HG02610 (cell line): Measurements from ENCODE around the gene KLHL12.
A peak's percentile ranks its signal among the peaks of the same experiment; 100 is the strongest.

Source experiments
- ATAC-seq: cut with Tn5 transposase; IDR thresholded peaks from one replicate; pipeline ENCODE4 v1.9.1; 2021; ENCODE audit warnings: mild to moderate bottlenecking, moderate library complexity; ENCODE audit not compliant: unreplicated experiment

KLHL12 gene

DNA sequence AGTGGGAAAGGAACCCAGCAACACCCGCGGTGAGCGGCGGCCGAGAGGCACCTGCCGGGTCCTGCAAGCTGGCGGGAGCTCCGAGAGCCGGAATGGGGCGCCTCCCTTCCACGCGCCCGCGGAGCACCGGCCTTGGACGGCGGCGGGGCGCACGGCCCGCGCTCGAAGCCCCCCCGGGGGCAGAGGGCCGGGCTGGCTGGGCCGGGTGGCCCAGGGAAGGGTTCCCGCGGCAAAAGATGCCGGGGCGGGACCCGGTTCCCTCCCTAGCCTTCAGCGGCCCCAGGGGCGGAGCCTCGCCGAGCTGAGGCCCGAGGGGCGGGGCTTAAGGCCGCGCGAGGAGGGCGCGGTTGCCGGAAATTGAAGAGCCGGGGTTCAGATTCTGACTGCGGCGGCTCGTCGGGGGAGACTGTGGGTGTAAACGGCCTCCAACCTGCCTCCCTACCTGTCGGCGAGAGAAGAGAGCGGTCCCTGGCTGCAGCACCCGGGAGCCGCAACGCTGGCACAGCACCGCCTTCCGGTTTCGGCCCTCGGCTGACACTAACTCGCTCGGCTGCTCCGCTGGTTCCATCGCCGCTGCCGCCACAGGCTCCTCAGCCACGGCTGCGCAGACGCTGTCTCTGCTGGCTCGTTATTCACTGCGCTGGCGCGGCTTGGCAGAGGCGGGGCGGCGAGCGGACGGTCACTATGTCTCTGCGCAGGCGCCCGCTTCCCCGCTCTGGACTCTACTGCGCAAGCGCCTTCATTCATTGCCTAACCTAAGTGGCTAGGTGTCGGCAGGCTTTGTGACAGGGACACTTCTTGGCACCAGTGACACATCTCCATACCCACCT, 38.3 kb downstream of the KLHL12 start, which contains the start of gene RABIF:
Gene RABIF (minus strand): TSS at position 619 of the 830 bp plus-strand sequence. CDS start 51 bp downstream, at position 568.
- ATAC-seq, result peak; percentile 90

- no peak for ATAC-seq
Measured at GRCh38 chr1:202888221-202888530, 38.9 kb downstream of the KLHL12 start.

DNA sequence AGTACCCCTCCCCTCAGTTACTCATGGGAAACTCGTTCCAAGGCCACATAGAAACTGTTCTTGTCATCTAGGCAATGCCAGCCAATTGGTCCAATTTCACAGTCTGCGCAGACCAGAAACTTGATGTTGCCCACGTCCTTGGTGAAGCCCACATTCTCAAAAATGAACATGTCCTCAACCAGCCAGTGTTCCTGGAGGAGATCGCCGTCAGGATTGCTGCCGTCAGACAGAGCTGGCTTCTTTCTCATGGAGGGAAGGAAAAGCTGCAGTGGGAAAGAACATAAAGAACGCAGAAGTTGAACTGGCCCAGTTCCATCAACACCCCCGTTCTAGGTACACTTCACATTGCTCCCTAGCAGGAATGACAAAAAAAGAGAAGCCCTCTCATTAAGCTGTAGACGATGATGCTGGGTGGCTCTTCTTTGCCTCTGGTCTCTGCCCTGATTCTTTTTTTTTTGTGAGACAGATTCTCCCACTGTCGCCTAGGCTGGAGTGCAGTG, 46.0 kb downstream of the KLHL12 start:
- ATAC-seq, result no peak

- no peak for ATAC-seq
Measured at GRCh38 chr1:202880062-202880461, 47.0 kb downstream of the KLHL12 start.

- ATAC-seq, result no peak
Measured at GRCh38 chr1:202879128-202879527, 47.9 kb downstream of the KLHL12 start.

- ATAC-seq, result no peak
Measured at GRCh38 chr1:202873026-202873425, 54.0 kb downstream of the KLHL12 start.

- no peak for ATAC-seq
Measured at GRCh38 chr1:202871367-202871766, 55.7 kb downstream of the KLHL12 start.

GRCh38 chr1:202862679-202863560, 64.1 kb downstream of the KLHL12 start:
- ATAC-seq, result no peak

DNA sequence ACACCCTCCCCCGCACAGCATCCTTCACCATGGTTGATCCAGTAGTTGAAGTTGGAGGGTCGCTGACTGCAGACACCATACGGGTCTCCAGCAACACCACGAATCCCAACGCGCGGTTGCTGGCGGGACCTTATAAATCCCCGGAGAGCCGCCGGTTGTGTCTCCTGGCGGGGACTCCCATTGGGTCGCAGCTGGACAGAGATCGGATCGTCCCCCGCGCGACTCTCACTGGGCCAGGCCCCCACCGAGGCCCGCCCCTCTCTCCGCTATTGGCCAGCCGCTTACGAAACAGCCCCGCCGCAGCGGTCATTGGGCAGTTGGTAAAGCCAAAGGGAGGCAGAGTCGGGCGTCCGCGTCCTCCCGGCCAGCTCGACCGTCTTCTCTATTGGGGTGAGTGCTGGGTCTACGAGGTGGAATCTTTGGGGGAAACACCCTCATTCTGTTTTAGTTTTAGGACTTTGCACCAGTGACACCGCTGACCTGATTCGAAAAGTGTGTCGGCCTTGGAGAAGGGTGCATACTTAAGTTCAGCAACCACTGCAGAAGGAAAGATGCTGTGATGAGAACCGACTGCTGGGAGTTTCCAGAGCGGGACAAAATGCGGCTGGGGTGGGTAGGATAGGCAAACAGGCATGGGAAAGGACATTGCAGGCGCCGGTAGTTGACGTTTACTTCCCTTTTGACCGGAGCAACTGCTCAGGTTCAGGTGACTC, 65.5 kb downstream of the KLHL12 start:
- ATAC-seq, result peak; percentile 88

- ATAC-seq, result peak; percentile 26
Measured at GRCh38 chr1:202860744-202861419, 66.2 kb downstream of the KLHL12 start.

GRCh38 chr1:202858789-202859414, 68.1 kb downstream of the KLHL12 start:
- ATAC-seq, result no peak

DNA sequence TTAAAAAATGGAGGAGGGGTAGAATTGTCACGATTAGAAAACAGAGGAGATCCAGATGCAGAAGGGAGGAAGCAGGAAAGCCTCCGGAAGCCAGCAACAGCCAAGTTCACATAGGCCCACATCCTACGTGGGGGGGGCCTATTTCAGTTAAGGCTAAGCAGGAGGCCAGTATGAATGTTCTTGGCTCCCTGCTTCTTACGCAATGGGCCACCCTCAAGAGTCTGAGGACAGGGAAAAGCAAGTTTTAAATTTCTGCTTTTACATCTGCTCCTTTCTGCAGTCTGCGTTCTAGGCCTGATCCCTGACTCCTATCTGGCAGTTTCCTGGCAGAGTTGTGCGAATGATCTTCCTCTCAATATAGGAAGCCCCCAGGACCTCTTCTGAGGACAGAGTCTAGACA, 68.7 kb downstream of the KLHL12 start:
- ATAC-seq, result no peak

GRCh38 chr1:202857136-202857610, 69.9 kb downstream of the KLHL12 start:
- ATAC-seq, result no peak

GRCh38 chr1:202856014-202856413, 71.0 kb downstream of the KLHL12 start:
- ATAC-seq, result no peak

- no peak for ATAC-seq
Measured at GRCh38 chr1:202854787-202855186, 72.2 kb downstream of the KLHL12 start.

GRCh38 chr1:202852163-202852904, 74.7 kb downstream of the KLHL12 start:
- ATAC-seq, result no peak

DNA sequence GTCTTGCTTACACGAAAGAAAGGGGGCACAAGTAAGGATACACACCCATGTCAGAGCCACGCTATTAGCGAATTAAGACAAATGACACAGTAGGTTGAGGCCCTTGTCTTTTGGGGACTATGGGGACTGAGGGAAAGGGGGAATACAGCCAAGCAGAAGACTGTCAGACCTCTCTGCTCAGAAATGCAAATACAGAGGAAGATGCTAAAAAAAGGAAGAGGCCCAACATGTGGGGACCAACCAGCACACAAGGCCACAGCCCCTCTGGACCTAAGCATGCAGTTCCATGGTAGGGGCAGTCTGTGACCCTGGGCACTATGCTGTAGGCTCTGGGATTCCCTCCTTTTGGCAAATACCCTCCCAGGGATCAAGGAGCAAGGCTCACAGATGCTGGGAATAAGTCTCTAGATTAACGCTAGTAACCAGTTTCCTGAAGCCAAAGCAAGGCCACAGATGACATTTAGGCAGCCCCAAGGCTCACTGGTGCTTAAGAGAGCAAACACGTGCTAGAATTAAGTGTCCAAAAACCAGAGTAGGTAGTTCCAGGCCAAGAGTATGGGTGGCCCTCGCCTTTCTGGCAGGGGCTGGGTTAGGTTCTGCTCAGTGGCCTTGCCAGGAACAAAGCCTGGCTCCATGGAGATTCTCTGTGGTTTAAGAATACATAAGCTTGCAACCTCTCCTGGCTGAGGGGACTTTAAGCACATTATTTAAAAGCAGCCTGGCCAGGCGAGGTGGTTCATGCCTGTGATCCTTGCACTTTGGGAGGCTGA, 76.3 kb downstream of the KLHL12 start:
- no peak for ATAC-seq

DNA sequence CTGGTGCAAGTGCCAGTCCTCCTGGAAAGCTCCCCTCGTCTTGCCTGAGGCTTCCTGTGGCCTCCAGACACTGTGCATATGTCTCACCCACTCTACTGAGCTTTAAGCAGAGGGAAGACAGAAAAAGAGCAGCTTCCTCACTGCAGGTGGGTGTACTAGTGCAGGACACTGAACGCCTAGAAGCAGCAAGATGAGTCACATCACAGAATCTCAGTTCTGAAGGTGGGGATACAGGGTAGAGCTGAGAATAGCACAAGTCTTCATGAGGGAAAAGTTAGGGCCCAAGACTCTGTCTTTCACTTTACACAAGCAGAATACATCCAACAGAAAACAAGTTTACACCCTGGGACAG, 78.9 kb downstream of the KLHL12 start:
- peak; percentile 76 for ATAC-seq

DNA sequence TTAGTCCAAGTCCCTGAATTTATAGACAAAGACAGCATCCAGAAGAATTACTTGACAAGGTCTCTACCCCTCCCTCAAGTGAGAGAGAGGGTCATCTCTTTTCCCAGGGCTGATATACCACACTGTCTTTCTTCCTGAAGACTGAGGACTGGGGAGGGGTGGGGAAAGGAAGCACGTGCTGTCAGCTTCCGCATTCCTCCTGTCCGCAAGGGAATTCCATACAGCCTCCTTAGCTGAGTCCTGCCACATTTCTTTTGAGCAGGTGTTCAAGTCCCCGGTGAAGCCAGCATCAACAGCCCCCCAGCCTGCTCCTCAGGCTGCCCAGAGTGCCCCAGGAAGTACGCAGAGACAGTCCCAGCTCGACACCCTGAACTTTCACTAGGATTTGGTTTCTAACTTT, 82.1 kb downstream of the KLHL12 start:
- no peak for ATAC-seq
